ENCODE results near the gene EMILIN1. TPM values are rescaled to one million over a fixed set of nuclear protein-coding genes. Genes with fewer than 3 reads are reported as not detected.

EMILIN1 gene
- total RNA-seq, 1 experiment from 2014 or later = 0.31 TPM

DNA sequence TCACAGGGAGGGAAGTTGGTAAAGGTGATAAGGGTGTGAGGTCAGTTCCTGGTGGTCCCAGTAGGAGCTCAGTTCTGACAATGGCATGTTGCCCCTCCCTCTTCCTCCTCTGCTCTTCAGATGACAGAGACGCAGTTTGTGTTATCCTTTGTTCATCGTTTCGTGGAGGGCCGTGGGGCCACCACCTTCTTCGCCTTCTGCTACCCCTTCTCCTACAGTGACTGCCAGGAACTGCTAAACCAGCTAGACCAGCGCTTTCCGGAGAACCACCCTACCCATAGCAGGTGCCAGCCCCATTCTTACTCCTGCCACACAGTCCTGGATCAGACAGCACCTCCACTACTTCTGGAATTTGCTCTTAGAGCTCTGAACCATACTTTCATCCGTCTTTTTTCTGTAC, 24.6 kb upstream of the EMILIN1 start:
- CTCF ChIA-PET = no interaction called here
- peaks cover 6% of the 10 kb centered on the region for H3K4me1 ChIP-seq (ENCODE audit: control insufficient read depth, insufficient read depth, low read length)
- intact Hi-C loops (cut with micrococcal nuclease; ENCODE audit: unreplicated experiment) = no loop called here
- ATAC-seq (no peak), DNase-seq (ENCODE audit: low read depth, low spot score) (no peak)
- no peaks in the 10 kb centered on the region for H3K9me3 ChIP-seq (ENCODE audit: control insufficient read depth, insufficient read depth, low read depth, low read length)
- no peak for TF ChIP-seq CTCF (IDR thresholded peaks at IDR 0.05)
- no peak for TF ChIP-seq POLR2AphosphoS5 (IDR thresholded peaks at IDR 0.05; ENCODE audit: low read depth, low read length)
- TF ChIP-seq TCF7L2 (IDR thresholded peaks at IDR 0.05; ENCODE audit: low read depth, low read length) = no peak
- TF ChIP-seq SIN3A (IDR thresholded peaks at IDR 0.05; ENCODE audit: borderline replicate concordance, insufficient read depth, low read depth, low read length) = no peak
- TF ChIP-seq REST (IDR thresholded peaks at IDR 0.05; ENCODE audit: insufficient read depth in 1 of 2, low read depth in 2 of 2, low read length in 1 of 2) = no peak
- H3K4me3 ChIP-seq (ENCODE audit: low read depth in 2 of 2, low read length in 2 of 2) = no peak overlapping the region
- BruUV-seq (replicated peaks) = no TSS peak
- H3K27ac ChIP-seq (ENCODE audit: low read length) = no peak overlapping the region
- peaks cover 9% of the 10 kb centered on the region for H3K36me3 ChIP-seq (ENCODE audit: control insufficient read depth, insufficient read depth, low read length)
- H3K27me3 ChIP-seq (ENCODE audit: control insufficient read depth, insufficient read depth, low read length) = no peaks in the 10 kb centered on the region
- POLR2A ChIA-PET = no interaction called here
- in situ Hi-C loops (cut with HindIII; ENCODE audit: low pct_unique_long_range_greater_than_20kb, low sequenced_read_pairs) = no loop called here

- POLR2A ChIA-PET = interaction anchor here (0.6 to 1.1 kb wide), 2 partner anchors 17 to 43 kb away, joined by 3 to 6 read pairs; partner anchors contain the start of gene OST4
- CTCF ChIA-PET = no interaction called here
- Histone ChIP-seq H3K4me1 (ENCODE audit: control insufficient read depth, insufficient read depth, low read length) (peaks cover 3% of the 10 kb centered on the region), H3K27me3 (ENCODE audit: control insufficient read depth, insufficient read depth, low read length) (no peaks in the 10 kb centered on the region), H3K4me3 (ENCODE audit: low read depth in 2 of 2, low read length in 2 of 2) (no peak overlapping the region), H3K36me3 (ENCODE audit: control insufficient read depth, insufficient read depth, low read length) (peaks cover 9% of the 10 kb centered on the region), H3K27ac (ENCODE audit: low read length) (no peak overlapping the region), H3K9me3 (ENCODE audit: control insufficient read depth, insufficient read depth, low read depth, low read length) (no peaks in the 10 kb centered on the region)
- DNase-seq (ENCODE audit: low read depth, low spot score) = no peak
- no TSS peak for BruUV-seq (replicated peaks)
- in situ Hi-C loops (cut with HindIII; ENCODE audit: low pct_unique_long_range_greater_than_20kb, low sequenced_read_pairs) (no loop called here), intact Hi-C loops (cut with micrococcal nuclease; ENCODE audit: unreplicated experiment) (no loop called here)
- ATAC-seq = no peak
- TF ChIP-seq REST (IDR thresholded peaks at IDR 0.05; ENCODE audit: insufficient read depth in 1 of 2, low read depth in 2 of 2, low read length in 1 of 2) (no peak), SIN3A (IDR thresholded peaks at IDR 0.05; ENCODE audit: borderline replicate concordance, insufficient read depth, low read depth, low read length) (no peak), POLR2AphosphoS5 (IDR thresholded peaks at IDR 0.05; ENCODE audit: low read depth, low read length) (no peak), CTCF (IDR thresholded peaks at IDR 0.05) (no peak), TCF7L2 (IDR thresholded peaks at IDR 0.05; ENCODE audit: low read depth, low read length) (no peak)
Measured at GRCh38 chr2:27054721-27055120, 23.7 kb upstream of the EMILIN1 start.

Data from Panc1 (cell line).